D721Med (cell line): ENCODE measurements around the gene PRSS27.

Experiments
- DNase-seq: peaks from one replicate; pipeline ENCODE4 v3.0.0; 2011; ENCODE audit warnings: low spot score; ENCODE audit not compliant: insufficient read length
- FAIRE-seq: peaks from 2 replicates; lab custom pipeline; 2011; peaks lifted over from hg19 to GRCh38; lab: Jason Lieb, UNC
- TF ChIP-seq, protein P1 (sequence below): IDR thresholded peaks from 2 replicates; pipeline ENCODE4 v1.5.1; 2012; ENCODE audit warnings: mild to moderate bottlenecking, control low read depth; ENCODE audit not compliant: insufficient read depth; ENCODE audit errors: missing control alignments

The PRSS27 gene

GRCh38 chr16:2743007-2743810, 23.2 kb upstream of the PRSS27 start:
- FAIRE-seq (no peak), DNase-seq (no peak)
- TF ChIP-seq, protein P1, sequence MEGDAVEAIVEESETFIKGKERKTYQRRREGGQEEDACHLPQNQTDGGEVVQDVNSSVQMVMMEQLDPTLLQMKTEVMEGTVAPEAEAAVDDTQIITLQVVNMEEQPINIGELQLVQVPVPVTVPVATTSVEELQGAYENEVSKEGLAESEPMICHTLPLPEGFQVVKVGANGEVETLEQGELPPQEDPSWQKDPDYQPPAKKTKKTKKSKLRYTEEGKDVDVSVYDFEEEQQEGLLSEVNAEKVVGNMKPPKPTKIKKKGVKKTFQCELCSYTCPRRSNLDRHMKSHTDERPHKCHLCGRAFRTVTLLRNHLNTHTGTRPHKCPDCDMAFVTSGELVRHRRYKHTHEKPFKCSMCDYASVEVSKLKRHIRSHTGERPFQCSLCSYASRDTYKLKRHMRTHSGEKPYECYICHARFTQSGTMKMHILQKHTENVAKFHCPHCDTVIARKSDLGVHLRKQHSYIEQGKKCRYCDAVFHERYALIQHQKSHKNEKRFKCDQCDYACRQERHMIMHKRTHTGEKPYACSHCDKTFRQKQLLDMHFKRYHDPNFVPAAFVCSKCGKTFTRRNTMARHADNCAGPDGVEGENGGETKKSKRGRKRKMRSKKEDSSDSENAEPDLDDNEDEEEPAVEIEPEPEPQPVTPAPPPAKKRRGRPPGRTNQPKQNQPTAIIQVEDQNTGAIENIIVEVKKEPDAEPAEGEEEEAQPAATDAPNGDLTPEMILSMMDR, result no peak

GRCh38 chr16:2742323-2743006, 22.4 kb upstream of the PRSS27 start:
- TF ChIP-seq, protein P1, result no peak
- no peak for DNase-seq
- FAIRE-seq, result no peak

DNA sequence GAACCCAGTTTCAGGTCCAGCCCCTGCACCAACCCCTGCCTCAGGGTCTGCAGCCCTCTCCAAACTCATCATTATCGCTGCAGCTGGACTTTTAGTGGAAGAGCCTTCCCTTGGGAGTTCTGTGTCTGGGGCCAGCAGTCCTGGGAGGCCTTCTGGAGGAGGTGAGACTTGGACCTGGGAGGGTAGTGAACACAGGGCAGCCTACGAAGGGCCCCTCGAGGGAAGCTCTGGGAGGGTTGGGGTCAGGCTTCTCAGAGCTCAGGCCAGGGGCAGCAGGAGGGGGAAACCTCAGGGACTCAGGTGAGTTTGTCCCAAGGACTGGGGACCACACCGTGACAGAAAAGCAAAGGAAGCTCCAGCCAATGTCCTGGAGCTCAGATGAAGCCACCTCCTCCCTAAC, 21.1 kb upstream of the PRSS27 start:
- DNase-seq (no peak), FAIRE-seq (no peak)
- TF ChIP-seq, protein P1, result no peak

GRCh38 chr16:2740476-2740875, 20.5 kb upstream of the PRSS27 start:
- TF ChIP-seq, protein P1, result no peak

DNA sequence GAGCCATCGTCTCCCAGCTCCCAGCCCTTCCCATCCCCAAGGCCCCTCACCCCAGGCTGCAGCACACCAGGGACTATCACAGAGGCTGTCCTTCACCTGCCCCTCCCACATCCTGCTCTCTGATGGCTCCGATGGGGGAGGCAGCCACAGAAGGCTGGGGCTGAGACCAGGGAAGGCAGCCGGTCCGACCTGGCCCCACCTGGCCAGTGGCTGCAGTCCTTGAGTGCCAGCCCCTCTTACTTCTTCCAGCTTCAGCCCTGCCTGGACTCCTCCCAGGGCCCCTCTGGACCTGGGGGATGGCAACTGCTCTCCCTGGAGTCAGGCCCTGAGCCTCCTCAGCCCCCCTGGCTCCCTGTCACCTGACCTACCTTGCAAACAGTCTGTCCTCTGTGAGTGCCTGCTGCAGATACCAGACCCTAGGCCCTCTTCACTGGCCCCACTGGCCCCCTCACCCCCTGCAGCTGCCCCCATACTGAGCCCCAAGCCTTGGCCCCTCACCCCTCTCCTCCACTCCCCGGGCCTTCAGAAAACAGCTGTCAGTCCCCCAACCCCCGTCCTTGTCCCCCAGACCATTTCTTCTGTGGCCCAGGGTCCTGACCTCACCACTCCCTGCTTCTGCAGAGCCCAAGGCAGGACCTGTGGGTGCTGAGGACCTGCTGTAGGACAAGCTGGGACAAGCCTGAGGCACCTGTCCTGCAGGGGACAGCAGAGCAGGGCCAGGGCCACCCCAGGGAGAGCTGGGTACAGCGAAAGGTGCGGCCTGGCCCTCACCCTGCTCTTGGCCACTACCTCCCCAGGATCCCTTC, 19.8 kb upstream of the PRSS27 start:
- FAIRE-seq, result no peak
- TF ChIP-seq, protein P1, result no peak

More at GRCh38 chr16:2740476-2740875, 20.5 kb upstream of the PRSS27 start:
- DNase-seq (no peak), FAIRE-seq (no peak)

DNA sequence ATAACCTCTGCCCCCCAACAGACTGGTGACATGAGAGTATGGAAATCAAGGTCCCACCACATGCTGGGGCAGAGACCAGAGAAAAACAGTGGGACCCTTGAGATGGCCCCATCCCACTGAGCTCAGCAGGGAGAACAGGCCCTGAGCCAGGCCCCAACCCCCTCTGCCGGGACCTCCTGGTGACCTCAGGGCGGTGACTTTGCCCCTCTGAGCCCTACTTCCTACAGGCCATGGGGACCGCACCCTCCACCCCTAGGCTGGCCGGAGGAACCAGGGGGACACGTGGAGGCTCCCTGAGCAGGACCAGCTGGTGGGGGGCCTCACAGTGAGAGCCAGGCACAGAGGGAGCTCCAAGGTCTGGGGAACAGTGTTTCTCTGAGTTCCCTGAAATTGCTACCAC, 18.6 kb upstream of the PRSS27 start:
- no peak for FAIRE-seq
- TF ChIP-seq, protein P1, result no peak
- DNase-seq, result no peak

More for the DNA sequence above, 19.8 kb upstream of the PRSS27 start:
- DNase-seq, result no peak
